ENCODE results near the gene MAEA. TPM values are rescaled to one million over a fixed set of nuclear protein-coding genes. Genes with fewer than 3 reads are reported as not detected.

MAEA gene
- total and polyA plus RNA-seq, 10 of the 15 experiments (the other 5 are each of a cell fraction or from before 2014, with no cell fraction given): 3.6 to 67.1 (median 54.6) TPM

Other genes with a start within 250 kb of the MAEA start
- gene RNF212, start 176.3 kb upstream of the MAEA start, total RNA-seq (2014; rRNA removed): not detected in 2 replicates
- gene RNF212, start 176.3 kb upstream of the MAEA start, total RNA-seq (2014; rRNA removed; fragmentation: Illumina TruSeq; extraction: Trizol): not detected in 2 replicates
- not detected in 2 replicates for gene RNF212, start 176.3 kb upstream of the MAEA start, total RNA-seq (2021)
- not detected in 2 replicates for gene RNF212, start 176.3 kb upstream of the MAEA start, polyA plus RNA-seq (2011; rRNA removed)
- not detected in 2 replicates for gene RNF212, start 176.3 kb upstream of the MAEA start, polyA plus RNA-seq (2014; fragmentation: Illumina TruSeq; extraction: Trizol)
- gene RNF212, start 176.3 kb upstream of the MAEA start, polyA plus RNA-seq (2014; fragmentation: Nextera tagmentation; extraction: Ambion mirVana): not detected
- not detected in 2 replicates for gene RNF212, start 176.3 kb upstream of the MAEA start, polyA plus RNA-seq (2014; rRNA removed)
- not detected for gene RNF212, start 176.3 kb upstream of the MAEA start, polyA plus RNA-seq (2016; fragmentation: Nextera tagmentation; extraction: Ambion mirVana)
- 8.7 and 10.4 TPM in 2 replicates for gene SPON2, start 117.3 kb upstream of the MAEA start, total RNA-seq (2014; rRNA removed)
- 6.9 and 9.1 TPM in 2 replicates for gene SPON2, start 117.3 kb upstream of the MAEA start, total RNA-seq (2014; rRNA removed; fragmentation: Illumina TruSeq; extraction: Trizol)
- 9.3 and 10.2 TPM in 2 replicates for gene SPON2, start 117.3 kb upstream of the MAEA start, total RNA-seq (2021)
- gene SPON2, start 117.3 kb upstream of the MAEA start, polyA plus RNA-seq (2011; rRNA removed): 6.7 and 7.5 TPM in 2 replicates
- gene SPON2, start 117.3 kb upstream of the MAEA start, polyA plus RNA-seq (2014; fragmentation: Illumina TruSeq; extraction: Trizol): 2.6 and 5.1 TPM in 2 replicates
- 1 to 10 TPM; 1.1 to 1.6 TPM for gene SPON2, start 117.3 kb upstream of the MAEA start, polyA plus RNA-seq (2014; fragmentation: Nextera tagmentation; extraction: Ambion mirVana)
- gene SPON2, start 117.3 kb upstream of the MAEA start, polyA plus RNA-seq (2014; rRNA removed): 10.1 and 11.2 TPM in 2 replicates
- gene SPON2, start 117.3 kb upstream of the MAEA start, polyA plus RNA-seq (2016; fragmentation: Nextera tagmentation; extraction: Ambion mirVana): 1 to 10 TPM; 7.1 to 9.6 TPM
- gene CTBP1, start 40.8 kb upstream of the MAEA start, total RNA-seq (2014; rRNA removed): 143 and 160 TPM in 2 replicates
- gene CTBP1, start 40.8 kb upstream of the MAEA start, total RNA-seq (2014; rRNA removed; fragmentation: Illumina TruSeq; extraction: Trizol): 53.9 and 62.2 TPM in 2 replicates
- gene CTBP1, start 40.8 kb upstream of the MAEA start, total RNA-seq (2021): 182 TPM in 2 replicates
- gene CTBP1, start 40.8 kb upstream of the MAEA start, polyA plus RNA-seq (2011; rRNA removed): 59.1 and 78.2 TPM in 2 replicates
- gene CTBP1, start 40.8 kb upstream of the MAEA start, polyA plus RNA-seq (2014; fragmentation: Illumina TruSeq; extraction: Trizol): 45.1 and 63.9 TPM in 2 replicates
- 10 to 100 TPM in 1 of 2 experiments, 1 to 10 TPM in 1; 7.4 to 21.2 TPM for gene CTBP1, start 40.8 kb upstream of the MAEA start, polyA plus RNA-seq (2014; fragmentation: Nextera tagmentation; extraction: Ambion mirVana)
- 164 and 182 TPM in 2 replicates for gene CTBP1, start 40.8 kb upstream of the MAEA start, polyA plus RNA-seq (2014; rRNA removed)
- gene CTBP1, start 40.8 kb upstream of the MAEA start, polyA plus RNA-seq (2016; fragmentation: Nextera tagmentation; extraction: Ambion mirVana): 10 to 100 TPM; 36.8 to 43.1 TPM
- gene UVSSA, start 57.3 kb downstream of the MAEA start, total RNA-seq (2014; rRNA removed): 5.1 and 5.3 TPM in 2 replicates
- gene UVSSA, start 57.3 kb downstream of the MAEA start, total RNA-seq (2014; rRNA removed; fragmentation: Illumina TruSeq; extraction: Trizol): 2.6 and 3.1 TPM in 2 replicates
- gene UVSSA, start 57.3 kb downstream of the MAEA start, total RNA-seq (2021): 14.2 and 16.8 TPM in 2 replicates
- 3.2 and 3.7 TPM in 2 replicates for gene UVSSA, start 57.3 kb downstream of the MAEA start, polyA plus RNA-seq (2011; rRNA removed)
- 2.7 and 3.6 TPM in 2 replicates for gene UVSSA, start 57.3 kb downstream of the MAEA start, polyA plus RNA-seq (2014; fragmentation: Illumina TruSeq; extraction: Trizol)
- under 1 TPM; 0.34 to 0.82 TPM for gene UVSSA, start 57.3 kb downstream of the MAEA start, polyA plus RNA-seq (2014; fragmentation: Nextera tagmentation; extraction: Ambion mirVana)
- gene UVSSA, start 57.3 kb downstream of the MAEA start, polyA plus RNA-seq (2014; rRNA removed): 8.5 and 11.7 TPM in 2 replicates
- gene UVSSA, start 57.3 kb downstream of the MAEA start, polyA plus RNA-seq (2016; fragmentation: Nextera tagmentation; extraction: Ambion mirVana): 1 to 10 TPM; 3.4 to 3.6 TPM
- gene NKX1-1, start 116.6 kb downstream of the MAEA start, total RNA-seq (2014; rRNA removed): not detected in 2 replicates
- not detected in 2 replicates for gene NKX1-1, start 116.6 kb downstream of the MAEA start, total RNA-seq (2014; rRNA removed; fragmentation: Illumina TruSeq; extraction: Trizol)
- gene NKX1-1, start 116.6 kb downstream of the MAEA start, total RNA-seq (2021): not detected in 2 replicates
- gene NKX1-1, start 116.6 kb downstream of the MAEA start, polyA plus RNA-seq (2011; rRNA removed): not detected in 2 replicates
- gene NKX1-1, start 116.6 kb downstream of the MAEA start, polyA plus RNA-seq (2014; fragmentation: Illumina TruSeq; extraction: Trizol): not detected in 2 replicates
- not detected for gene NKX1-1, start 116.6 kb downstream of the MAEA start, polyA plus RNA-seq (2014; fragmentation: Nextera tagmentation; extraction: Ambion mirVana)
- not detected in 2 replicates for gene NKX1-1, start 116.6 kb downstream of the MAEA start, polyA plus RNA-seq (2014; rRNA removed)
- not detected for gene NKX1-1, start 116.6 kb downstream of the MAEA start, polyA plus RNA-seq (2016; fragmentation: Nextera tagmentation; extraction: Ambion mirVana)

Measured in GM12878 (cell line).